Cardiac fibroblast (primary cell): ENCODE data around the gene GSTK1.
A peak's percentile ranks its signal among the peaks of the same experiment; 100 is the strongest.

Experiments used
- DNase-seq, 2 donors: peaks; one replicate each; pipeline versions ENCODE4 v3.0.0 to v3.0.0-alpha.2; 2010; ENCODE audit warnings: low read depth in 2 of 2
- H3K4me3 ChIP-seq, 2 donors: replicated peaks in 1 of 2; 1 replicate in 1 of 2; 2 replicates in 1 of 2; pipeline ENCODE4 v1.5.1; 2011; ENCODE audit warnings: low read depth in 2 of 2, low read length in 2 of 2, mild to moderate bottlenecking in 2 of 2, moderate library complexity in 1 of 2
- CTCF ChIP-seq: IDR thresholded peaks from one replicate; pipeline ENCODE4 v1.5.1; 2011; ENCODE audit warnings: low read depth, mild to moderate bottlenecking, low read length, inconsistent platforms

The GSTK1 gene

GRCh38 chr7:143318661-143319060 is 55.4 kb downstream of the GSTK1 start:
- DNase-seq, result peak; percentile 59 to 75
- no peak for TF ChIP-seq CTCF
- no peak overlapping the region for H3K4me3 ChIP-seq
